Gastrocnemius medialis (tissue), 4 donors: ENCODE measurements around the gene LAYN. TPM values are rescaled to one million over a fixed set of nuclear protein-coding genes. Genes with fewer than 3 reads are reported as not detected.
A peak's percentile ranks its signal among the peaks of the same experiment; 100 is the strongest.

ENCODE experiments used
- ATAC-seq, 2 donors: fragments of 150-250 bp; one replicate each; pipeline ENCODE4 v1.9.1; 2016
- DNase-seq, 2 donors: peaks; one replicate each; pipeline ENCODE4 v3.0.0-alpha.2; 2019
- H3K27ac ChIP-seq, 4 donors: fragments of 200-600 bp; sonication (generic); 1 replicate in 1 of 4; 2 replicates in 3 of 4; pipeline ENCODE4 v1.5.1; 2016 to 2018; ENCODE audit warnings: mild to moderate bottlenecking in 2 of 4, moderate library complexity in 1 of 4
- H3K27me3 ChIP-seq, 3 donors: fragments of 200-600 bp; sonication (generic) in 2 of 3; 1 replicate in 1 of 3; 2 replicates in 2 of 3; pipeline versions ENCODE4 v1.5.1 to v1.6.0; 2016 to 2019; ENCODE audit warnings: mild to moderate bottlenecking in 1 of 3, moderate library complexity in 1 of 3
- H3K36me3 ChIP-seq, 2 donors: fragments of 200-600 bp; sonication (generic) in 1 of 2; one replicate each; pipeline ENCODE4 v1.5.1; 2017 to 2018
- H3K4me1 ChIP-seq, 2 donors: fragments of 200-600 bp; sonication (generic) in 1 of 2; one replicate each; pipeline ENCODE4 v1.5.1; 2016 to 2017; ENCODE audit warnings: mild to moderate bottlenecking in 2 of 2
- H3K4me3 ChIP-seq, 4 donors: fragments of 200-600 bp; sonication (generic) in 3 of 4; 1 replicate in 1 of 4; 2 replicates in 3 of 4; pipeline ENCODE4 v1.5.1; 2016 to 2019; ENCODE audit warnings: mild to moderate bottlenecking in 2 of 4
- H3K9me3 ChIP-seq, 3 donors: fragments of 200-600 bp; sonication (generic) in 2 of 3; 1 replicate in 1 of 3; 2 replicates in 2 of 3; pipeline ENCODE4 v1.5.1; 2016 to 2019
- POLR2A ChIP-seq, 2 donors: fragments of 450-650 bp; IDR thresholded peaks; one replicate each; pipeline ENCODE4 v1.6.1; 2017; ENCODE audit warnings: antibody characterized with exemption in 2 of 2, mild to moderate bottlenecking in 2 of 2, moderate library complexity in 2 of 2
- in situ Hi-C, 4 donors: fragments of 200-750 bp; cut with MboI; loops; one replicate each; pipeline versions ENCODE4 v1.15.0 to v1.8.0; 2017; ENCODE audit warnings: low sequenced_read_pairs in 4 of 4
- intact Hi-C: fragments of 100-400 bp; cut with DNase I; formaldehyde crosslinking; loops from one replicate; pipeline ENCODE4 v1.15.1; 2023; ENCODE audit warnings: low total_unique reads
- total RNA-seq, 4 donors: library from RNA; depleted of rRNA; stranded (reverse); fragments of >200 nt; gene quantifications; one replicate each; pipeline versions ENCODE4 v1.1.0 to v1.2.3, GENCODE V29; 2016
- TF ChIP-seq, protein P1 (sequence below), 5 experiments: fragments of 450-650 bp in 3 of 5; fragments of 200-600 bp in 2 of 5; sonication (generic) in 2 of 5; IDR thresholded peaks in 4 of 5; conservative IDR thresholded peaks in 1 of 5; 1 replicate in 4 of 5; 2 replicates in 1 of 5; pipeline ENCODE4 v1.5.1; 2016 to 2019; ENCODE audit warnings: antibody characterized with exemption in 5 of 5, mild to moderate bottlenecking in 3 of 5, moderate library complexity in 3 of 5

Gene LAYN
- total RNA-seq, 4 donors from 2014 or later = 0.46 to 3.7 (median 0.72) TPM; not detected in 1

DNA sequence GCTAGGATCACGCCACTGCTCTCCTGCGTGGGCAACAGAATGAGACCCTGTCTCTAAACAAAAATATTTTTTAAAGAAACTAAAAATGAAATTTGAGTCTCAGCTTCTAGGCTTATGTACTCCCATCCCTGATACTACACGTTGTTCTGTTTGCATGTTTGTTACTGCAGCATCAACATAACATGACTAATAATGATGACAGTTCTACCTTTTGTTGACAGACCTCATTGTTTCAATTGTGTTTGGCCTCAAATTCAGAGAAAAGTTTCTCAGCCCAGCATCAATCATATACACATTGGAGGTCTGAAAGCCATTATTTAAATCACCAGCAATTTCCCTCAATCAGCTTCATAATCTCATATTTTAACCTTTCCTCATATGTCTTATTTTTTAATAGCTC, 20.8 kb downstream of the LAYN start:
- no peak overlapping the region for H3K4me3 ChIP-seq
- no peaks in the 10 kb centered on the region for H3K36me3 ChIP-seq
- in situ Hi-C loops (loop anchor here in 1 of 4 donors (10.0 kb wide), 2 partner anchors 213 to 283 kb away; no protein-coding TSS in a partner anchor), intact Hi-C loops (no loop called here)
- peaks cover 0 to 3% of the 10 kb centered on the region in 2 donors for H3K4me1 ChIP-seq
- ATAC-seq = no peak
- H3K27ac ChIP-seq = no peak overlapping the region
- H3K27me3 ChIP-seq = no peaks in the 10 kb centered on the region
- no peak for DNase-seq
- no peaks in the 10 kb centered on the region for H3K9me3 ChIP-seq
- no peak for TF ChIP-seq POLR2A (IDR thresholded peaks at IDR 0.05)
- TF ChIP-seq, protein P1, sequence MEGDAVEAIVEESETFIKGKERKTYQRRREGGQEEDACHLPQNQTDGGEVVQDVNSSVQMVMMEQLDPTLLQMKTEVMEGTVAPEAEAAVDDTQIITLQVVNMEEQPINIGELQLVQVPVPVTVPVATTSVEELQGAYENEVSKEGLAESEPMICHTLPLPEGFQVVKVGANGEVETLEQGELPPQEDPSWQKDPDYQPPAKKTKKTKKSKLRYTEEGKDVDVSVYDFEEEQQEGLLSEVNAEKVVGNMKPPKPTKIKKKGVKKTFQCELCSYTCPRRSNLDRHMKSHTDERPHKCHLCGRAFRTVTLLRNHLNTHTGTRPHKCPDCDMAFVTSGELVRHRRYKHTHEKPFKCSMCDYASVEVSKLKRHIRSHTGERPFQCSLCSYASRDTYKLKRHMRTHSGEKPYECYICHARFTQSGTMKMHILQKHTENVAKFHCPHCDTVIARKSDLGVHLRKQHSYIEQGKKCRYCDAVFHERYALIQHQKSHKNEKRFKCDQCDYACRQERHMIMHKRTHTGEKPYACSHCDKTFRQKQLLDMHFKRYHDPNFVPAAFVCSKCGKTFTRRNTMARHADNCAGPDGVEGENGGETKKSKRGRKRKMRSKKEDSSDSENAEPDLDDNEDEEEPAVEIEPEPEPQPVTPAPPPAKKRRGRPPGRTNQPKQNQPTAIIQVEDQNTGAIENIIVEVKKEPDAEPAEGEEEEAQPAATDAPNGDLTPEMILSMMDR (IDR thresholded peaks at IDR 0.05 in 4 of 5, conservative IDR thresholded peaks at IDR 0.05 in 1 of 5) = no peak

DNA sequence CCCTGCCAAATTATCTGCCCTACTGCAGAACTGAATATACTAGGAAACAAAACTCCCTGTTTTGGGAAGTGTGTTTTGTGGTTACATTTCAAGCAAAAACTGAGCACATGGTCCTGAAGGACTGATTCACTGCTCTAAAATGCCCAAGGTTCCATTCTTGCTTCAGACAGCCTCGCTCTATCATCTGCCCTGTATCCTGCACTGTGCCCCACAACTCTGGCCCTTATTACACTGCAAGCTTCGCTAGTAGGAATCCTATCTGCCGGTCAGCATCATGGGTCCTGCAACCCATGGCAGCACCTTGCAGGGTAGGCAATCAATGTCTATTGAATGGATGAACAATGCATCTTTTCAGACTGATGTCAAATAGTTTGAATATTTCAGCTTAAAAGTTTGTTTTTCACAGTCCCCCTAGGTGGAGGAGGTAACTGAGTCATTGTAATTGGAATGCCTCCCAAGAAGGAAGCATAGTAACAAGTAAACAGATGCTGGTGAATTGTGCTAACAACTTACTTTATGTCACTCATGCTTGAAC, 21.3 kb downstream of the LAYN start:
- H3K36me3 ChIP-seq = no peaks in the 10 kb centered on the region
- H3K27ac ChIP-seq = no peak overlapping the region
- peaks cover 0 to 3% of the 10 kb centered on the region in 2 donors for H3K4me1 ChIP-seq
- intact Hi-C loops = no loop called here
- no peak for DNase-seq
- H3K9me3 ChIP-seq = no peaks in the 10 kb centered on the region
- TF ChIP-seq, protein P1 (IDR thresholded peaks at IDR 0.05 in 4 of 5, conservative IDR thresholded peaks at IDR 0.05 in 1 of 5) = no peak
- no peak for TF ChIP-seq POLR2A (IDR thresholded peaks at IDR 0.05)
- in situ Hi-C loops = loop anchor here in 1 of 4 donors (10.0 kb wide), 2 partner anchors 213 to 283 kb away; no protein-coding TSS in a partner anchor
- H3K27me3 ChIP-seq = no peaks in the 10 kb centered on the region
- H3K4me3 ChIP-seq = no peak overlapping the region
- ATAC-seq = no peak

DNA sequence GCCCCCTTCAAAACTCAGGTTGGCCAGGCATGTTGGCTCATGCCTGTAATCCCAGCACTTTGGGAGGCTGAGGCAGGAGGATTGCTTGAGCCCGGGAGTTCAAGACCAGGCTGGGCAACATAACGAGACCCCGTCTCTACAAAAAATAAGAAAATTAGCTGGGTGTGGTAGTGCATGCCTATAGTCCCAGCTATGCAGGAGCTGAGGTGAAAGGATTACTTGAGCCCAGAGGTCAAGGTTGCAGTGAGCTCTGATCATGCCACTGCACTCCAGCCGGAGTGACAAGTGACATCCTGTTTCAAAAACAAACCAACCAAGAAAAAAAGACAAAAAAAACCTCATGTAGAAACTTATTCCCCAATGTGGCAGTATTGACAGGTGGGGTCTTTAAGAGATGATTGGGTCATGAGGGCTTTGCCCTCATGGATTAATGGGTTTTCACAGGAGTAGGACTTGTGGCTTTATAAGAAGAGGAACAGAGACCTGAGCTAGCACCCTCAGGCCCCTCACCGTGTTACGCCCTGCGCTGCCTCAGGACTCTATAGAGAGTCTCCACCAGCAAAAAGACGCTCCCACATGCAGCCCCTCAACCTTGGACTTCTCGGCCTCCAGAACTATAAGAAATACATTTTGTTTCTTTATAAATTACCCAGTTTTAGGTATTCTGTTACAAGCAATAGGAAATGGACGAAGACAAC, 22.3 kb downstream of the LAYN start:
- no peak for DNase-seq
- H3K9me3 ChIP-seq = no peaks in the 10 kb centered on the region
- peaks cover 0 to 3% of the 10 kb centered on the region in 2 donors for H3K4me1 ChIP-seq
- H3K4me3 ChIP-seq = no peak overlapping the region
- ATAC-seq = no peak
- TF ChIP-seq POLR2A (IDR thresholded peaks at IDR 0.05) = no peak
- TF ChIP-seq, protein P1 (IDR thresholded peaks at IDR 0.05 in 4 of 5, conservative IDR thresholded peaks at IDR 0.05 in 1 of 5) = no peak
- in situ Hi-C loops = loop anchor here in 1 of 4 donors (10.0 kb wide), 2 partner anchors 212 to 282 kb away; no protein-coding TSS in a partner anchor
- no peaks in the 10 kb centered on the region for H3K36me3 ChIP-seq
- no peaks in the 10 kb centered on the region for H3K27me3 ChIP-seq
- intact Hi-C loops = no loop called here
- H3K27ac ChIP-seq = no peak overlapping the region

DNA sequence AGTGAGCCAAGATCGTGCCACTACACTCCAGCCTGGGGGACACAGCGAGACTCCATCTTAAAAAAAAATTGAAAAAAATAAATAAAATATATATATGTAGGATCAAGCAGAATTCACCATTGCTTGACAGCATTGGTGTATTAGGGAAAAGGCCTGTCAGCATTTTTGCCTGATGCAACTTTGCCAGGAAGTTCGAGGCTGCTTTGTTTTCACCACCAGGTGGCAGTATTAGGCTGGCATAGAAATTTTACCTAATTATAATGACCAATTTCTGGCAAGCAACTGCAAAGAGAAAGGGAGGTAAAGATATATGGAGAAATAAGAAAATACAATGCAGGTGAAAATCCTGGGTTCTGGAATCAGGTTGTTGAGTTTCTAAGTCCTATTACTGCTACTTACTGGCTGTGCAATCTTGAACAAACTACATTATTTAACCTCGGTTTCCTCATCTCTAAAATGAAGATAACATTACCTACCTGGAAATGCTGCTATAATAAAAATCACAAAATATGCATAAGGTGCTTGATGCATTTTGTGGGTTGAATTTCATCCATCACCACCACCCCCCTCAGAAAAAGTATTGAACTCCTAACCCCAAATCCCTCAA, 24.7 kb downstream of the LAYN start:
- ATAC-seq = peak; percentile 54 to 86
- no peaks in the 10 kb centered on the region for H3K9me3 ChIP-seq
- intact Hi-C loops = loop anchor here (1.0 to 2.0 kb wide), 3 partner anchors 38 to 276 kb away; partner anchors contain the start of gene SIK2
- no peaks in the 10 kb centered on the region for H3K36me3 ChIP-seq
- H3K27me3 ChIP-seq = no peaks in the 10 kb centered on the region
- H3K4me1 ChIP-seq = peaks cover 0 to 3% of the 10 kb centered on the region in 2 donors
- TF ChIP-seq, protein P1 (IDR thresholded peaks at IDR 0.05 in 4 of 5, conservative IDR thresholded peaks at IDR 0.05 in 1 of 5) = peak; percentile 78 to 92 (median 86)
- TF ChIP-seq POLR2A (IDR thresholded peaks at IDR 0.05) = no peak
- no peak overlapping the region for H3K27ac ChIP-seq
- DNase-seq = peak; percentile 37 to 56
- no peak overlapping the region for H3K4me3 ChIP-seq
- in situ Hi-C loops = loop anchor here in 2 of 4 donors (5.0 to 10.0 kb wide), 3 partner anchors 210 to 280 kb away; no protein-coding TSS in a partner anchor
